Measurements from ENCODE around the gene THAP4. TPM values are rescaled to one million over a fixed set of nuclear protein-coding genes. Genes with fewer than 3 reads are reported as not detected.

THAP4 gene
- total RNA-seq, 1 experiment from 2014 or later = 88.6 TPM

DNA sequence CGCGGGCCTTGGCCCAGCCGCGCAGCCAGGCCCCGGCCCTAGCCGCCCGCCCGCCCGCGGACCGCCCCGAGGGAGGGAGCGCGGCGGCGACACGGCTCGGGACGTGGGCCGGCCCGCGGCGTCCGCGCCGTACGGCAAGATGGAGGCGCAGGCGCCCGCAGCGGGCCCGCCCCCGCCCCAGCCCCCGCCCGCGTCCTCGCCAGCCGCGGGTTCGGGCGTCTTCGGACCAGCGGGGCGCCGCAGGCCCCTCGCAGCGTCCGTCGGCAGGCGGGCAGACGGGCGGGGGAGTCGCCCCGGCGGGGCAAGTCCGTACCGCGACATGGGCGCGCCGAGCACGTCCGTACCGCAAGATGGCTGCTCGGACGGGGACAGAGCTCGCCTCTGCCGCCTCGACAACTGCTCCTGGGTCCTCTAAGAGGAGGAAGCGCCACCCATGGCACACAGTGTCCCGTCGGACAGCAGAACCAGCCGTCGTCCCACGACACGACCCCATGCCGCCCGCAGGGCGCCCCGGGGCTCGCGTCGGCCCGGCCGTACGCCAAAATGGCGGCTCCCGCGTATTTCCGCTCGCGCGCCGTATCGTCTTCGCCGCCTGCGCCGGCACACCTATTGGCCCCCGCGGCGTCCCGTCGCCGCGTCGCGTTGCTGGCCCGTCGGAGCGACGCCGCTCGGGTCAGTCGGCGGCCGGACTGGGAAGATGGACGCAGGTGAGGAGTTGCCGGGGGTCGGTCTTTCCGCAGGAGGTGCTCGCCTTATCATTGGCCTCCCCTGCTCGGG is at the start of gene THAP4, which contains the start of gene ATG4B (continued):
- TF ChIP-seq KAT7 (CRISPR knock-in tag; IDR thresholded peaks at IDR 0.05; ENCODE audit: borderline replicate concordance) (no peak), ZNF423 (CRISPR knock-in tag; IDR thresholded peaks at IDR 0.05) (peak; percentile 89), FOXP1 (CRISPR knock-in tag; IDR thresholded peaks at IDR 0.05; ENCODE audit: borderline replicate concordance) (peak; percentile 79), RORB (CRISPR knock-in tag; IDR thresholded peaks at IDR 0.05) (no peak), MXD4 (CRISPR knock-in tag; IDR thresholded peaks at IDR 0.05; ENCODE audit: borderline replicate concordance) (no peak), TEAD1 (CRISPR knock-in tag; IDR thresholded peaks at IDR 0.05) (no peak), FOXK1 (CRISPR knock-in tag; IDR thresholded peaks at IDR 0.05) (peak; percentile 90), E2F5 (CRISPR knock-in tag; IDR thresholded peaks at IDR 0.05) (0 out of 2 replicates have a peak, but pooled peaks have one; percentile 64), NR3C1 (CRISPR knock-in tag; conservative IDR thresholded peaks at IDR 0.05; ENCODE audit: low read depth) (no peak), CBFB (CRISPR knock-in tag; IDR thresholded peaks at IDR 0.05; ENCODE audit: low read depth) (no peak), IRF2 (CRISPR knock-in tag; IDR thresholded peaks at IDR 0.05; ENCODE audit: borderline replicate concordance, low read depth) (no peak), NFYB (CRISPR knock-in tag; conservative IDR thresholded peaks at IDR 0.05; ENCODE audit: low read depth) (peak; percentile 51; the same call in 1 of the 2 replicates), ZNF263 (CRISPR knock-in tag; IDR thresholded peaks at IDR 0.05; ENCODE audit: low read depth) (no peak), CDX4 (CRISPR knock-in tag; IDR thresholded peaks at IDR 0.05; ENCODE audit: borderline replicate concordance) (no peak), HMGA2 (CRISPR knock-in tag; IDR thresholded peaks at IDR 0.05) (no peak), E2F4 (CRISPR knock-in tag; IDR thresholded peaks at IDR 0.05; ENCODE audit: borderline replicate concordance, low read depth) (0 out of 2 replicates have a peak, but pooled peaks have one; percentile 39), STAT6 (CRISPR knock-in tag; conservative IDR thresholded peaks at IDR 0.05; ENCODE audit: low read depth) (no peak), CREM (CRISPR knock-in tag; IDR thresholded peaks at IDR 0.05) (peak; percentile 96), ZNF317 (CRISPR knock-in tag; IDR thresholded peaks at IDR 0.05; ENCODE audit: borderline replicate concordance, low read depth) (0 out of 2 replicates have a peak, but pooled peaks have one; percentile 21), NFE2L1 (CRISPR knock-in tag; IDR thresholded peaks at IDR 0.05) (no peak), ZNF219 (CRISPR knock-in tag; IDR thresholded peaks at IDR 0.05; ENCODE audit: borderline replicate concordance) (no peak), GABPB1 (CRISPR knock-in tag; IDR thresholded peaks at IDR 0.05) (peak; percentile 74)
- TF ChIP-seq, protein P1, sequence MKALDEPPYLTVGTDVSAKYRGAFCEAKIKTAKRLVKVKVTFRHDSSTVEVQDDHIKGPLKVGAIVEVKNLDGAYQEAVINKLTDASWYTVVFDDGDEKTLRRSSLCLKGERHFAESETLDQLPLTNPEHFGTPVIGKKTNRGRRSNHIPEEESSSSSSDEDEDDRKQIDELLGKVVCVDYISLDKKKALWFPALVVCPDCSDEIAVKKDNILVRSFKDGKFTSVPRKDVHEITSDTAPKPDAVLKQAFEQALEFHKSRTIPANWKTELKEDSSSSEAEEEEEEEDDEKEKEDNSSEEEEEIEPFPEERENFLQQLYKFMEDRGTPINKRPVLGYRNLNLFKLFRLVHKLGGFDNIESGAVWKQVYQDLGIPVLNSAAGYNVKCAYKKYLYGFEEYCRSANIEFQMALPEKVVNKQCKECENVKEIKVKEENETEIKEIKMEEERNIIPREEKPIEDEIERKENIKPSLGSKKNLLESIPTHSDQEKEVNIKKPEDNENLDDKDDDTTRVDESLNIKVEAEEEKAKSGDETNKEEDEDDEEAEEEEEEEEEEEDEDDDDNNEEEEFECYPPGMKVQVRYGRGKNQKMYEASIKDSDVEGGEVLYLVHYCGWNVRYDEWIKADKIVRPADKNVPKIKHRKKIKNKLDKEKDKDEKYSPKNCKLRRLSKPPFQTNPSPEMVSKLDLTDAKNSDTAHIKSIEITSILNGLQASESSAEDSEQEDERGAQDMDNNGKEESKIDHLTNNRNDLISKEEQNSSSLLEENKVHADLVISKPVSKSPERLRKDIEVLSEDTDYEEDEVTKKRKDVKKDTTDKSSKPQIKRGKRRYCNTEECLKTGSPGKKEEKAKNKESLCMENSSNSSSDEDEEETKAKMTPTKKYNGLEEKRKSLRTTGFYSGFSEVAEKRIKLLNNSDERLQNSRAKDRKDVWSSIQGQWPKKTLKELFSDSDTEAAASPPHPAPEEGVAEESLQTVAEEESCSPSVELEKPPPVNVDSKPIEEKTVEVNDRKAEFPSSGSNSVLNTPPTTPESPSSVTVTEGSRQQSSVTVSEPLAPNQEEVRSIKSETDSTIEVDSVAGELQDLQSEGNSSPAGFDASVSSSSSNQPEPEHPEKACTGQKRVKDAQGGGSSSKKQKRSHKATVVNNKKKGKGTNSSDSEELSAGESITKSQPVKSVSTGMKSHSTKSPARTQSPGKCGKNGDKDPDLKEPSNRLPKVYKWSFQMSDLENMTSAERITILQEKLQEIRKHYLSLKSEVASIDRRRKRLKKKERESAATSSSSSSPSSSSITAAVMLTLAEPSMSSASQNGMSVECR (CRISPR knock-in tag; IDR thresholded peaks at IDR 0.05; ENCODE audit: borderline replicate concordance) = 0 out of 2 replicates have a peak, but pooled peaks have one; percentile 59
- TF ChIP-seq, protein P2, sequence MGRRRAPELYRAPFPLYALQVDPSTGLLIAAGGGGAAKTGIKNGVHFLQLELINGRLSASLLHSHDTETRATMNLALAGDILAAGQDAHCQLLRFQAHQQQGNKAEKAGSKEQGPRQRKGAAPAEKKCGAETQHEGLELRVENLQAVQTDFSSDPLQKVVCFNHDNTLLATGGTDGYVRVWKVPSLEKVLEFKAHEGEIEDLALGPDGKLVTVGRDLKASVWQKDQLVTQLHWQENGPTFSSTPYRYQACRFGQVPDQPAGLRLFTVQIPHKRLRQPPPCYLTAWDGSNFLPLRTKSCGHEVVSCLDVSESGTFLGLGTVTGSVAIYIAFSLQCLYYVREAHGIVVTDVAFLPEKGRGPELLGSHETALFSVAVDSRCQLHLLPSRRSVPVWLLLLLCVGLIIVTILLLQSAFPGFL (CRISPR knock-in tag; IDR thresholded peaks at IDR 0.05; ENCODE audit: borderline replicate concordance) = no peak
- TF ChIP-seq, protein P3, sequence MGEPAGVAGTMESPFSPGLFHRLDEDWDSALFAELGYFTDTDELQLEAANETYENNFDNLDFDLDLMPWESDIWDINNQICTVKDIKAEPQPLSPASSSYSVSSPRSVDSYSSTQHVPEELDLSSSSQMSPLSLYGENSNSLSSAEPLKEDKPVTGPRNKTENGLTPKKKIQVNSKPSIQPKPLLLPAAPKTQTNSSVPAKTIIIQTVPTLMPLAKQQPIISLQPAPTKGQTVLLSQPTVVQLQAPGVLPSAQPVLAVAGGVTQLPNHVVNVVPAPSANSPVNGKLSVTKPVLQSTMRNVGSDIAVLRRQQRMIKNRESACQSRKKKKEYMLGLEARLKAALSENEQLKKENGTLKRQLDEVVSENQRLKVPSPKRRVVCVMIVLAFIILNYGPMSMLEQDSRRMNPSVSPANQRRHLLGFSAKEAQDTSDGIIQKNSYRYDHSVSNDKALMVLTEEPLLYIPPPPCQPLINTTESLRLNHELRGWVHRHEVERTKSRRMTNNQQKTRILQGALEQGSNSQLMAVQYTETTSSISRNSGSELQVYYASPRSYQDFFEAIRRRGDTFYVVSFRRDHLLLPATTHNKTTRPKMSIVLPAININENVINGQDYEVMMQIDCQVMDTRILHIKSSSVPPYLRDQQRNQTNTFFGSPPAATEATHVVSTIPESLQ (CRISPR knock-in tag; IDR thresholded peaks at IDR 0.05) = no peak

All from WTC11 (cell line).